ENCODE measurements around the gene NAXD. TPM values are rescaled to one million over a fixed set of nuclear protein-coding genes. Genes with fewer than 3 reads are reported as not detected.
"Not testable (repeated sequence)": the region's sequence is repeated elsewhere in the genome, so short reads cannot be mapped to it uniquely, and the experiment has no call there.

The NAXD gene
- total RNA-seq, 1 experiment from 2014 or later: 15.1 TPM

GRCh38 chr13:110629735-110630134, 14.4 kb downstream of the NAXD start:
- ChIA-PET POLR2A (no interaction called here), CTCF (no interaction called here)
- Histone ChIP-seq H3K9me3 (ENCODE audit: control insufficient read depth, insufficient read depth, low read depth, low read length) (no peaks in the 10 kb centered on the region), H3K27ac (ENCODE audit: low read length) (no peak overlapping the region), H3K4me3 (ENCODE audit: low read depth in 2 of 2, low read length in 2 of 2) (no peak overlapping the region), H3K27me3 (ENCODE audit: control insufficient read depth, insufficient read depth, low read length) (no peaks in the 10 kb centered on the region), H3K36me3 (ENCODE audit: control insufficient read depth, insufficient read depth, low read length) (no peaks in the 10 kb centered on the region), H3K4me1 (ENCODE audit: control insufficient read depth, insufficient read depth, low read length) (no peaks in the 10 kb centered on the region)
- intact Hi-C loops (cut with micrococcal nuclease; ENCODE audit: unreplicated experiment) (no loop called here), in situ Hi-C loops (cut with HindIII; ENCODE audit: low pct_unique_long_range_greater_than_20kb, low sequenced_read_pairs) (no loop called here)
- ATAC-seq: no peak
- TF ChIP-seq SIN3A (IDR thresholded peaks at IDR 0.05; ENCODE audit: borderline replicate concordance, insufficient read depth, low read depth, low read length) (no peak), CTCF (IDR thresholded peaks at IDR 0.05) (no peak), TCF7L2 (IDR thresholded peaks at IDR 0.05; ENCODE audit: low read depth, low read length) (no peak), REST (IDR thresholded peaks at IDR 0.05; ENCODE audit: insufficient read depth in 1 of 2, low read depth in 2 of 2, low read length in 1 of 2) (no peak), POLR2AphosphoS5 (IDR thresholded peaks at IDR 0.05; ENCODE audit: low read depth, low read length) (no peak)
- DNase-seq (ENCODE audit: low read depth, low spot score): no peak
- no TSS peak for BruUV-seq (replicated peaks)

GRCh38 chr13:110630566-110631119, 15.3 kb downstream of the NAXD start:
- H3K9me3 ChIP-seq (ENCODE audit: control insufficient read depth, insufficient read depth, low read depth, low read length): no peaks in the 10 kb centered on the region
- in situ Hi-C loops (cut with HindIII; ENCODE audit: low pct_unique_long_range_greater_than_20kb, low sequenced_read_pairs) (no loop called here), intact Hi-C loops (cut with micrococcal nuclease; ENCODE audit: unreplicated experiment) (no loop called here)
- no peaks in the 10 kb centered on the region for H3K4me1 ChIP-seq (ENCODE audit: control insufficient read depth, insufficient read depth, low read length)
- H3K27ac ChIP-seq (ENCODE audit: low read length): no peak overlapping the region
- H3K4me3 ChIP-seq (ENCODE audit: low read depth in 2 of 2, low read length in 2 of 2): no peak overlapping the region
- TF ChIP-seq SIN3A (IDR thresholded peaks at IDR 0.05; ENCODE audit: borderline replicate concordance, insufficient read depth, low read depth, low read length) (no peak), CTCF (IDR thresholded peaks at IDR 0.05) (no peak)
- no peaks in the 10 kb centered on the region for H3K36me3 ChIP-seq (ENCODE audit: control insufficient read depth, insufficient read depth, low read length)
- POLR2A ChIA-PET: no interaction called here
- H3K27me3 ChIP-seq (ENCODE audit: control insufficient read depth, insufficient read depth, low read length): no peaks in the 10 kb centered on the region
- CTCF ChIA-PET: no interaction called here
- BruUV-seq (replicated peaks): no TSS peak
- DNase-seq (ENCODE audit: low read depth, low spot score): no peak
- no peak for ATAC-seq

GRCh38 chr13:110632255-110632654, 16.9 kb downstream of the NAXD start:
- CTCF ChIA-PET; in situ Hi-C loops (cut with HindIII; ENCODE audit: low pct_unique_long_range_greater_than_20kb, low sequenced_read_pairs); POLR2A ChIA-PET: not testable (repeated sequence)

More at GRCh38 chr13:110632255-110632654, 16.9 kb downstream of the NAXD start:
- H3K36me3 ChIP-seq (ENCODE audit: control insufficient read depth, insufficient read depth, low read length); ATAC-seq; H3K9me3 ChIP-seq (ENCODE audit: control insufficient read depth, insufficient read depth, low read depth, low read length); intact Hi-C loops (cut with micrococcal nuclease; ENCODE audit: unreplicated experiment); DNase-seq (ENCODE audit: low read depth, low spot score); H3K4me1 ChIP-seq (ENCODE audit: control insufficient read depth, insufficient read depth, low read length); H3K4me3 ChIP-seq (ENCODE audit: low read depth in 2 of 2, low read length in 2 of 2); H3K27ac ChIP-seq (ENCODE audit: low read length); BruUV-seq (replicated peaks); H3K27me3 ChIP-seq (ENCODE audit: control insufficient read depth, insufficient read depth, low read length): not testable (repeated sequence)

All from Panc1 (cell line).